Non-pigmented ciliary epithelial cell (primary cell): Measurements from ENCODE around the gene FAM3D.

Experiments
- DNase-seq: peaks from one replicate; pipeline ENCODE4 v3.0.0-alpha.2; 2010; ENCODE audit warnings: low read depth

The FAM3D gene

DNA sequence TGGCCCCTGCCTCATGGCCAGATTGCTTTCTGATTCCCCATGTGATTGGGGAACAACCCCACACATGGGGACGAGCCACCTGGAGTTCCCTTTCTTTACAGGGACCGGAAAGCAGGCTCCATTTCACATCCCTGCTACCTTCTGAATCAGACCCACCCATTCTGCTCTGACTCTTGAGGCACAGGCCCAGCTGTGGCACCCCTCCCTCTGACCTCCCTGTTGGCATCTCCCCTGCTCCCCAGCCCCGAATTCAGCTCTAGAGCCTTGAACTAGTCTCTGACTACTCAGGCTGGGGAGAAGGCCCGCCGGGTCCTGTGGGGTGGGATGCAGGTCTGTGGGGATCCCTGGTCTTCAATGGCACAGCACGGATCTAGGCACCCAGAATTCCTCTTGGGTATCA is 12.1 kb downstream of the FAM3D start:
- DNase-seq = no peak

GRCh38 chr3:58652624-58653023 is 13.9 kb downstream of the FAM3D start:
- no peak for DNase-seq

GRCh38 chr3:58651276-58651675 is 15.3 kb downstream of the FAM3D start:
- DNase-seq = no peak

- no peak for DNase-seq
These were observed 19.0 kb downstream of the FAM3D start for GRCh38 chr3:58647381-58648141.

DNA sequence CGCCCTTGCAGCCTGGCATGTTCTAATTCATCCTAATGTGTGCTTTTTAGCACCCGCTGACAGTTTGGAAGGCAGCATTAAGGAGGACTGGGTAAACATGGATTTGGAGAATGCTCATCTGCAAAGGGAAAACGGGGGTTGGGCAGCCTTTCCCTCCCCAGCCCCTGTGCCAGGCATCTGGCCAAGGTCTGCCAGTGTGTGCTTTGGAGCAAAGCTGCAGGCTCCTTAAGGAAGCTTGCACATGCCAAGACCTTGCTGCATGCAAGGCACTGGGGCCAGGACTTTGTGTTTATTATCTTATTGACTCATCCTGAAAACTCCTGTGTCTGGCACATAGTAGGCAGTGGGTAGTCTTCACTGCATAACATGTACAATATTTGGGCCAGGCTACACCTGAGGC is 20.1 kb downstream of the FAM3D start:
- DNase-seq = no peak

DNA sequence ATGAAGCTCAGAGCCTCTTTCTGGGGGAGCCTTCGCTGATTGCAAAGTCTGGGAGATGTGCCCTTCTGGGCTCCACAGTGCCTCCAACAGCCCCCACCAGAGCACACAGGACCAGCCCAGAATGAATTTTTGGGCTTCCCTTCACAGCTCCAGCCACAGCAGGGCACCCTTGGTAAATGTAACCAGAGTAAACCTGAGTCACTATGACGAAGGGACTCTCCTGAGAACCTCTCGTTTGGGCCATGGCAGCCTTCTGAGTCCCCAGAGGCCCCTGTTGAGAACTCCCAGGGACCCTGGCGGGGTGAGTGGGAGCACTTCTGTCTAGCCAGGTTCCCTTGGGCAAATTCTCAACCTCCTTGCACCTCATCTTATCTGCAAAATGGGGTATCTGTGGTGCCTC is 20.8 kb downstream of the FAM3D start:
- DNase-seq = no peak

- DNase-seq = no peak
These were observed 23.7 kb downstream of the FAM3D start for GRCh38 chr3:58642846-58643245.

DNA sequence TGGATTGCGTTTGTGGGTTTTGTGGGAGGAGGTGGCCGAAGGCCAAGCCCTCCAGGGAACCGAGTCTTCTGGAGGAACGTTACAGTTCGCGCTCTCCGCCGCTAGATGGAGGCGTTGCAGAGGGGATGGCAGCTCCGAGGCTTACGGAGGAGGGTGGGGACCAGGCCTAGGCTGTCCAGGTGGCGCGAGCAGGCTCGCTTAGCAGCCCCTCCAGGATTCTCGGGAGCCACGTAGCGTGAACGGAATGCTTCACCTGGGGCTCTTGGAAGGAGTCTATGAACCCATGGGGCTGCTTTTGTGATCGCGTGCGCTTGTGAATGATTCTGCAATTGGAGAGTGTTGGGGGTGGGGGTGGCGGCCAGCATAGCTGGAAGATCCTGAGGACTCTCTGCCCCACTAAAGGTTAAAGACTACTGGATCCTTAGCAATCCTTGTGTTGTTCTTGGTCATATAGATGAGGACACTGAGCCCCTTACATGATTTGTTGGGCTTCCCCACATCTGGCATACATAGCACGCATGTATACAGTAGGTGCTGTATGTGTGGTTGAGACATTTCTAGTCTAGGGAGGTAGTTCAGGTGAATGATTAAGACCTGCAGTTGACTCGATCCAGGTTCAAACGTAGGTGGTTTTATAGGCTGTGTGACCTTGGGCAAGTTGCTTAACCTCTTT is 25.7 kb downstream of the FAM3D start:
- no peak for DNase-seq

DNA sequence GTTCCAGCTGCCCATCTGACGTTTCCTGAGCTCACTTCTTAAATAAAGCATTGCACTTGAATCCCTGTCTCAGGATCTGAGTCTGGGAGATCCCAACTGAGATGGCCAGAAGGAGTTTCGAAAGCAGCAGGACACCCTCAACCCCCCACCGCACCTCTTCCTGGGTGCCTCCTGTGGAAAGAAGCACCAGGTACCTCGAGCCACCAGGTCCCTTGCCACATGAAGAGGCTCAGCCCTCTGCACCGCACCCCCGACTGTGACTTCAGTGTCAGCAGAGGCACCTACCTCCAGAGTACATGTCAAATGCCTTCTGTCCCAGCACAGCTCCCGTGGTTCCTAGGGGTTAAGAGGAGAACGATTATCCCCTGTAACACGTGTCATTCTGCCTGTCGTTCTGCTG is 26.7 kb downstream of the FAM3D start:
- no peak for DNase-seq

- no peak for DNase-seq
These were observed 27.6 kb downstream of the FAM3D start for GRCh38 chr3:58639001-58639400.

- DNase-seq = no peak
These were observed 28.0 kb downstream of the FAM3D start for GRCh38 chr3:58638591-58638990.

DNA sequence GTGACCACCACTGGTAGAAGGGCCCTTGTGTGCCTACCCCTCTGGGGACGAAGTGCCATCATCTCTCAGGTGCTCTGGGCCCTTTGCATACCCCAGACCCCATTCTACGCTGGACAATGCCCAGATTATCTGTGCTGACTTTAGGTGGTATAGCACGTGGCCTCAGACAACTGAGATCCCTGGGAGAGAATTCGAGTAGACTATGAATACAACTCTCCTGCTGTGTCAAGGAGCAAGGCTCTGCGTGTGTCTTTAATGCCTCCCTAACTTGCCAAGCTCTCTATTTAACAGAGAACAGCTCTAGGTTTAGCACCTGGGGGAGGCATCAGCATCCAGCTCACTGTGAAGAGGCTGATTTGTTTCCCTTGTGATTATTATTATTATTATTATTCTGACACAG is 29.1 kb downstream of the FAM3D start:
- DNase-seq = no peak

- no peak for DNase-seq
These were observed 30.9 kb downstream of the FAM3D start for GRCh38 chr3:58635371-58636285.

- DNase-seq = no peak
These were observed 33.3 kb downstream of the FAM3D start for GRCh38 chr3:58633157-58633865.

DNA sequence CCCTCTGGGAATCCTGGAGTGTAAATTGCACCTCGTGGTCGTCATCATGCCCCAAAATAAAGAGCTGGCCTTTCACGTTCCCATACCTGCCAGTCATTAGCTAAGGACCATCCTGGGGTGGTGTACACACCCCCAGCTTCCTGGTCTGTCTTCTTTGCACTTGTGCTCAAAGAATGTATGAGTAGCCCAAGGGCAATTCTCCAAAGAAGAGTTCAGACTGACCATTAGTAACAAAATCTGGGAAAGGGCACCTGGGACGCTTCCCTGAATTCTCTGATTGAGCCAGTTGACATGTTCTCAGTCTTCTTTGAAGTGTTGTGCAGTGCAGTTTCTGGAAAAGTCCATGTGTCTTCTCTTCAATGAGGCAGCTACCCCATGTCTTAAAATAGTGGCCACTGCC is 34.8 kb downstream of the FAM3D start:
- no peak for DNase-seq

GRCh38 chr3:58630710-58631092 is 35.9 kb downstream of the FAM3D start:
- DNase-seq = no peak

DNA sequence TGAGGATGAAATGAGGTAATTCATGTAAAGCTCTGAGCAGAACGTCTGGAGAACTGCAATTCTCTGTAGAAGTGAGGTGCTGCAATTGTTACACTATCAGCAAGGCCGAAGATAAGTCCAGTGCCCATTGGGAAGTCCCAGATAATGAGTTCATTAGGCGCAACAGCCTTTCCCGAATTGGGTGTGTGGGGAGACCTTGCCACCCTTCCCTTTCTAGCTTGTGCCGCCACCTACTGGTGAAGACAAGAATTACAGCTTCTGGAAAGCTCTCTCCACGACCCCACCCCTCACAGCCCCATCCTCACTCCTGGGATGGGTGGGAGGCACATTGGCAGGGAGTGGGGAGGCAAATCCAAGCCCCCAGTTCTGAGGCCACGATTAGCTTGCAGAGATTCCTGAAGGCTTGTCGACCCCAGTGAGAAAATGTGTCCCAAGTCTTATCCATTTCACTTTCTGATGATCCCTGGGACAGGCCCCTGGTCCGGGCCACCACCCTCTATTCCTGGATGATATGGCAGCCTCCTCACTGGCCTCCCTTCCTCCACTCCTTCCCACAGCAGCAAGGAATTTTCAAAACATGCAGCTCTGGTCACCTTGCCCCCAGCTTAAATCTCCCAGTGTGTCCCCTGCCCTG is 36.4 kb downstream of the FAM3D start:
- DNase-seq = no peak

DNA sequence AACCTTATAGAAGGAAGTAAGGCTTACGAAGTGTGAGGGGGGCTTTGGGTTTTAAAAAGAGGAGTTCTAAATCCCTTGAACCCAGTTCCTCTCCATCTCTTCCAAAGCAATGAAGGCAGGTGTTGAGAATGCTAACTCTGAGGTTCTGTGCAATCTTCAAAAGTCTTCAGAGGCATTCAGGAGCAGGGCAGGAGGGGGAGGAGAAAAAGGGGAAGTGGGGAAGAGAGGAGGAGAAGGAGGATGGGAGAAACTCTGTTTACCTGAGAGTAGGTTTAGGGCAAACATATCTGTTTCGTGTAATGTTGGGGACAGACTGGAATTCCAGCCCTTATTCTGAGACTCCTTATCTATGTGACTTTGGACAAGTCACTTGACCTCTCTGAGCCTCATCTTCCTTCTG is 36.9 kb downstream of the FAM3D start:
- DNase-seq = no peak

DNA sequence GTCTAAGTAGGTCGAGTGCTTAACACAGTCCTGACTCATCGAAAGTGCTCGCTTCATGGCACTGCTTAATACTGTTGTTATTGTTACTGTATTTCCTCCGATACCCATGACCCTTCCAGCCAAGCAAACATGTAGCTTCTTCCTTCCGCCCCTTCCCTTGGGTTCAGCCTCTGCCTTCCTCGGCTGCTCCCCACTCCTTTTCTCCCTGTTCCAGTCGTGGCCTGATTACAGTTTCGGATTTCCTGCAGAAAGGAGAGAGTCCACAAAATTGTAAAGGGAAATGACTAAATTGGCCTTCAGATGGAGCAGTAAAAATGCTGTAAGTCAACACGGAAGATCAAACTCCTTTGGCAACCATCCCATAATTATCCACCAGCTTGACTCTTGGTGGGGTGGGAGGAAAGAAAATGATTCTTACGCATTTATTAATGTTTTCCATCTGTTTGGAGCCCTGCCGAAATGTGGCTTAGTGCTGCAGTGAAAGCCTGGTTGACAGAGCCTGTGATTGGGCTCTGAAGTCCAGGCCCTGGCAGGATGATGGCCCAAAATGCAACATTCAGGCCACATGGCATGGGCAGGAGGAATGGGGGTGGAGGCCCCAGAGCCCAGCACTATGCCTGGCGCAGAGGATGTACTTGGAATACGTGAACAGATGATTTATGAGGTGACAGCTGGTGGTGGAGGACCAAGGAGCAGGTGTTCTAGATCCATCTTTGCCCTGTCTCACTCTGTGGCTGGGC is 37.6 kb downstream of the FAM3D start:
- DNase-seq = peak; percentile 59

DNA sequence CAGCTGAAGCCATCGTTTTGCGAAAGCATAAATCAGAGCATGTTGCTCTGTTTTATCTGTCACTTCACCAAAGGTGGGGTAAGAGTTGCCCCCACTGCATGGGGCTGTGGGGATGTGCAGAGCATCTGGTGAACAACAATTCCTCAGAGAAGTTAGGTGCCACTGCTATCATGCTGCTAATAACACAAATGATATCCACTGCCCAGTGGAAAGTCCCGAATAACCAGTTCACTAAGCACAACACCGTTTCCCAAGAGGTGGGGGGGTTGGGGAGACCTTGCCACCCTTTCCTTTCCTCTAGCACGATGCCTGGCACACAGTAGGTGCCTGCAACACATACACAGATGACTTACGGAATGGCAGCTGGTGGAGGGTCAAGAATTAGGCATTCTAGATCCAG is 38.6 kb downstream of the FAM3D start:
- no peak for DNase-seq

DNA sequence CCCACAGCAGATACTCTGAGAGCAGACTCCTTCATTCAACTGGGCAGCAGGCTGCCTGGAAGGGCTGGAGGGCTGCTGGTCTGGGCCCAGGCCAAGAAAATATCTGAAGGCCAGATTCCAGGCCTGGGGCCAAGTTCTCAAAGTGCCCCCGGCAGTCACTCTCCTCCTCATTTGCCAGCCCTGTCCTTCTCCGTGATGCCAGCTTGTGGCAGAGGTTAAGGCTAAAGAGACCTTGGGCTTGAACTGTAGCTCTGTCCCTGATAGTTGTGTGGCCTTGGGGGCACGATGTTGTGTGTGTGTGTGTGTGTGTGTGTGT is 39.0 kb downstream of the FAM3D start:
- DNase-seq = no peak
